Osteoblast (primary cell): Measurements from ENCODE around the gene IRX4. TPM values are rescaled to one million over a fixed set of nuclear protein-coding genes. Genes with fewer than 3 reads are reported as not detected.

ENCODE experiments used
- DNase-seq: peaks from one replicate; pipeline ENCODE4 v3.0.0; 2011; ENCODE audit warnings: low spot score, mixed read lengths; ENCODE audit not compliant: insufficient read length; ENCODE audit errors: missing footprints
- H2AFZ ChIP-seq: 2 replicates; pipeline ENCODE4 v1.6.0; 2011; ENCODE audit warnings: mild to moderate bottlenecking, low read length
- H3K27ac ChIP-seq: 2 replicates; pipeline ENCODE4 v1.5.1; 2011; ENCODE audit warnings: mild to moderate bottlenecking, low read depth, low read length, moderate library complexity
- H3K27me3 ChIP-seq: 2 replicates; pipeline ENCODE4 v1.6.0; 2012; ENCODE audit warnings: mild to moderate bottlenecking, control low read depth, inconsistent platforms, low read length, moderate library complexity; ENCODE audit not compliant: insufficient read depth
- H3K36me3 ChIP-seq: 2 replicates; pipeline ENCODE4 v1.5.1; 2011; ENCODE audit warnings: mild to moderate bottlenecking, low read length, control low read depth, moderate library complexity; ENCODE audit not compliant: insufficient read depth
- H3K4me1 ChIP-seq: 2 replicates; pipeline ENCODE4 v1.5.1; 2011; ENCODE audit warnings: mild to moderate bottlenecking, low read length, control low read depth, moderate library complexity; ENCODE audit not compliant: insufficient read depth
- H3K4me2 ChIP-seq: 2 replicates; pipeline ENCODE4 v1.6.0; 2011; ENCODE audit warnings: mild to moderate bottlenecking, low read length; ENCODE audit not compliant: insufficient read depth
- H3K4me3 ChIP-seq: fragments of 200-600 bp; sonication (generic); 3 replicates; pipeline ENCODE4 v1.5.1; 2012; ENCODE audit warnings: mild to moderate bottlenecking, low read length, inconsistent platforms; ENCODE audit not compliant: insufficient read depth
- H3K79me2 ChIP-seq: 2 replicates; pipeline ENCODE4 v1.6.0; 2012; ENCODE audit warnings: mild to moderate bottlenecking, low read length, control low read depth, inconsistent platforms; ENCODE audit not compliant: insufficient read depth
- H3K9me3 ChIP-seq: 2 replicates; pipeline ENCODE4 v1.5.1; 2011; ENCODE audit warnings: low read depth, low read length, control low read depth
- H4K20me1 ChIP-seq: 2 replicates; pipeline ENCODE4 v1.6.0; 2012; ENCODE audit warnings: mild to moderate bottlenecking, low read length, control low read depth; ENCODE audit not compliant: insufficient read depth
- total RNA-seq: library from RNA; depleted of rRNA; stranded (reverse); fragments of >200 nt; gene quantifications from 2 replicates; pipeline ENCODE4 v1.2.3, GENCODE V29; 2012
- TF ChIP-seq, protein P1 (sequence below): IDR thresholded peaks from 2 replicates; pipeline ENCODE4 v1.5.1; 2011; ENCODE audit warnings: mild to moderate bottlenecking, low read depth, low read length, moderate library complexity; ENCODE audit errors: extremely low read depth

IRX4 gene
- total RNA-seq, 1 donor, result not detected

DNA sequence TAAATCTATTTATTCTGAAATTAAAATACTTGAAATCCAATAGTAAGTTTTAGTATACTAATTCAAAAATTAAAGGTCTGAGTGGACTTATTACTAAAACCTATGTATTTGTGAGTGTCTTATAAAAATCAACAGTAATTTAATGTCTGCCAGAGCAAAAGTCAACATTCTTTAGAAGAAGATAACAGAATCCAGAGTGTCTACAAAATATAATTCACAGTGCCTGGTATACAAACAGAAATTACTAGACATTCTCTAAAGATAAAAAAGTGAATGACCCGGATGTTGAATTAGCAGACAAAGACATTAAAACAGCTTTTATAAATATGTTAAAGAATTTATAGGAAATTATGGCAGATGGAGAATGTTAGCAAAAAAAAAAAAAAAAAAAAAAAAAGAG, 22.4 kb upstream of the IRX4 start:
- no peak overlapping the region for H3K4me2 ChIP-seq
- H3K4me3 ChIP-seq, result no peak overlapping the region
- H3K27ac ChIP-seq, result no peak overlapping the region
- no peaks in the 10 kb centered on the region for H3K36me3 ChIP-seq
- no peaks in the 10 kb centered on the region for H3K27me3 ChIP-seq
- no peaks in the 10 kb centered on the region for H3K79me2 ChIP-seq
- TF ChIP-seq, protein P1, sequence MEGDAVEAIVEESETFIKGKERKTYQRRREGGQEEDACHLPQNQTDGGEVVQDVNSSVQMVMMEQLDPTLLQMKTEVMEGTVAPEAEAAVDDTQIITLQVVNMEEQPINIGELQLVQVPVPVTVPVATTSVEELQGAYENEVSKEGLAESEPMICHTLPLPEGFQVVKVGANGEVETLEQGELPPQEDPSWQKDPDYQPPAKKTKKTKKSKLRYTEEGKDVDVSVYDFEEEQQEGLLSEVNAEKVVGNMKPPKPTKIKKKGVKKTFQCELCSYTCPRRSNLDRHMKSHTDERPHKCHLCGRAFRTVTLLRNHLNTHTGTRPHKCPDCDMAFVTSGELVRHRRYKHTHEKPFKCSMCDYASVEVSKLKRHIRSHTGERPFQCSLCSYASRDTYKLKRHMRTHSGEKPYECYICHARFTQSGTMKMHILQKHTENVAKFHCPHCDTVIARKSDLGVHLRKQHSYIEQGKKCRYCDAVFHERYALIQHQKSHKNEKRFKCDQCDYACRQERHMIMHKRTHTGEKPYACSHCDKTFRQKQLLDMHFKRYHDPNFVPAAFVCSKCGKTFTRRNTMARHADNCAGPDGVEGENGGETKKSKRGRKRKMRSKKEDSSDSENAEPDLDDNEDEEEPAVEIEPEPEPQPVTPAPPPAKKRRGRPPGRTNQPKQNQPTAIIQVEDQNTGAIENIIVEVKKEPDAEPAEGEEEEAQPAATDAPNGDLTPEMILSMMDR, result no peak
- H3K4me1 ChIP-seq, result no peaks in the 10 kb centered on the region
- no peaks in the 10 kb centered on the region for H4K20me1 ChIP-seq
- no peaks in the 10 kb centered on the region for H3K9me3 ChIP-seq
- H2AFZ ChIP-seq, result no peak overlapping the region
- no peak for DNase-seq

DNA sequence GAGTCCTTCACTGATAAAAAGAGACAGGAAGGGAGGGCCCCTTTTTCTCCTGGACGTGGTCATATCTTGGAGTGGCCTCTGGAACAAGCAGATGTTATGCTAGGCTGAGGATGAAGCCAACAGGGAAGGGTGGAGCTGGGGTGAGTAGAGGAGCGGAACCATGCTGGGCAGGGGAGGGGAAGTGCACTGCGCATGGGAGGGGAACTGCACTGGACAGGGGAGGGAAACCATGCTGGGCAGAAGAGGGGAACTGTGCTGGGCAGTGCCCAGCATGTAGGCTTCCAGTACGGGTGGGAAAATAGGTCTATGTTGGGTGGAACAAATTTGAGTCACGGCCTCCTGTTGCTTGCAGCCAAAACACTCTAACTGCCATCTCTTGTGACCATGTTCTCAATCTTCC, 19.3 kb upstream of the IRX4 start:
- H2AFZ ChIP-seq, result no peak overlapping the region
- no peaks in the 10 kb centered on the region for H4K20me1 ChIP-seq
- H3K9me3 ChIP-seq, result no peaks in the 10 kb centered on the region
- H3K36me3 ChIP-seq, result no peaks in the 10 kb centered on the region
- no peaks in the 10 kb centered on the region for H3K79me2 ChIP-seq
- no peak overlapping the region for H3K27ac ChIP-seq
- no peaks in the 10 kb centered on the region for H3K4me1 ChIP-seq
- no peak overlapping the region for H3K4me3 ChIP-seq
- TF ChIP-seq, protein P1, result no peak
- DNase-seq, result no peak
- H3K4me2 ChIP-seq, result no peak overlapping the region
- no peaks in the 10 kb centered on the region for H3K27me3 ChIP-seq

DNA sequence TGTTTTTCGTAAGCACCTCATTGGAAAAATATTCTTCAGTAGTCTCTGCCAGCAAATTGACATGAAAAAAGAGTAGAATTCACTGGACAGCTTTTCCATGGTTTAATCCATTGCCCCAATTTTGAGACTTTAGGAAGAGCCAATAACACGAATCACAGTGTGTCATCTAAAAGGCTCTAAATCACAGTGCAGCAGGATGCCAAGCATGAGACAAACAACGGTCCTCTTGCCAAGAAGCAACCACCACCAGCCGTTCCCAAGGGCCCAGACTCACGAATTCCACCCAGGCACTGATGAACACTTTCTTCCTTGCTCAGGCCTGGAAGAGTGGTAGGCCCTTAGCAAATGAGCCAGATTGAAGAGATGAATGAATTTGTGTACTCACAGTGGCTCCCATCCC, 18.3 kb upstream of the IRX4 start:
- Histone ChIP-seq H2AFZ (no peak overlapping the region), H3K27ac (no peak overlapping the region), H3K27me3 (no peaks in the 10 kb centered on the region), H3K79me2 (no peaks in the 10 kb centered on the region), H3K4me2 (no peak overlapping the region), H3K4me1 (no peaks in the 10 kb centered on the region), H3K4me3 (no peak overlapping the region), H3K36me3 (no peaks in the 10 kb centered on the region), H3K9me3 (no peaks in the 10 kb centered on the region), H4K20me1 (no peaks in the 10 kb centered on the region)
- TF ChIP-seq, protein P1, result no peak
- no peak for DNase-seq

DNA sequence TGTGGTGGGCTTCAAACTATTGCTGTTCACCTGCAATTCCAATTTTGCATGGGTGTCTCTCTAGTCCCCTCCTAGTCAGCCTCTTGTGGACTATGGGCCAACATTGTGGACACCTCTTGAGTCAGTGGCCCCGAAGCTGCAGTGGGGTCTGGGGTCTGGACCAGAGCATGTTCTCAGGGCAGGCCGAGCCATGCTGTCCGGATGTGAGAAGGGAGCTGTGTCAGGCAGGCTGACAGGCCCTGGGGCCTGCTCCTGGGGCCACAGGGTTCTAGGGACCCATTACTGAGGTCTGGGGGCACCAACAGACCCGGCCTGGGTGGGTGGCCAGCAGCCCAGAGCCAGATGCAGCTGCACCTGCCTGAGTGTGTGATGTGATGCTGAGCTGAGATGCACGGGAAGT, 16.5 kb upstream of the IRX4 start:
- Histone ChIP-seq H3K4me2 (no peak overlapping the region), H3K4me1 (no peaks in the 10 kb centered on the region), H3K4me3 (no peak overlapping the region), H2AFZ (no peak overlapping the region), H3K36me3 (no peaks in the 10 kb centered on the region), H3K9me3 (no peaks in the 10 kb centered on the region), H3K27me3 (no peaks in the 10 kb centered on the region), H4K20me1 (no peaks in the 10 kb centered on the region), H3K27ac (no peak overlapping the region), H3K79me2 (no peaks in the 10 kb centered on the region)
- DNase-seq, result peak; percentile 57
- TF ChIP-seq, protein P1, result no peak
